NCI-H2196 (cell line): Measurements from ENCODE around the gene TSR2.
"Not testable (repeated sequence)": the region's sequence is repeated elsewhere in the genome, so short reads cannot be mapped to it uniquely, and the experiment has no call there.

Source experiments
- DNase-seq: peaks from one replicate; lab custom pipeline; 2025; ENCODE audit not compliant: unreplicated experiment; lab: John Stamatoyannopoulos, UW

TSR2 gene

GRCh38 chrX:54473993-54474859 lies 34.0 kb downstream of the TSR2 start:
- no peak for DNase-seq

- peak; percentile 26 for DNase-seq
Observed at GRCh38 chrX:54479136-54480111, 39.2 kb downstream of the TSR2 start.

- DNase-seq, result no peak
Observed at GRCh38 chrX:54482839-54483593, 42.8 kb downstream of the TSR2 start.

GRCh38 chrX:54483946-54484345 lies 43.7 kb downstream of the TSR2 start:
- no peak for DNase-seq

- DNase-seq, result no peak
Observed at GRCh38 chrX:54484666-54485065, 44.5 kb downstream of the TSR2 start.

- DNase-seq, result not testable (repeated sequence)
Observed at GRCh38 chrX:54489819-54490218, 49.6 kb downstream of the TSR2 start.

GRCh38 chrX:54492340-54492739 lies 52.1 kb downstream of the TSR2 start:
- no peak for DNase-seq

- no peak for DNase-seq
Observed at GRCh38 chrX:54494166-54494988, 54.2 kb downstream of the TSR2 start.
